HepG2 (cell line): ENCODE results near the gene TUBB4A. TPM values are rescaled to one million over a fixed set of nuclear protein-coding genes. Genes with fewer than 3 reads are reported as not detected.
A peak's percentile ranks its signal among the peaks of the same experiment; 100 is the strongest.

ENCODE experiments used
- BRCA1 ChIP-seq: sonication (generic); formaldehyde crosslinking; IDR thresholded peaks from 2 replicates; pipeline ENCODE4 v1.4.0; 2020; ENCODE audit warnings: missing genetic modification reagents
- HDAC1 ChIP-seq: sonication (generic); formaldehyde crosslinking; IDR thresholded peaks from 2 replicates; pipeline ENCODE4 v1.5.1; 2020; ENCODE audit warnings: mild to moderate bottlenecking, missing genetic modification reagents
- HNRNPL ChIP-seq: fragments of 200-400 bp; formaldehyde crosslinking; IDR thresholded peaks from 2 replicates; pipeline ENCODE4 v1.6.1; 2017; ENCODE audit warnings: mild to moderate bottlenecking, low read depth, low read length
- ISX ChIP-seq: sonication (generic); formaldehyde crosslinking; conservative IDR thresholded peaks from 2 replicates; pipeline ENCODE4 v1.5.0; 2020; ENCODE audit warnings: missing genetic modification reagents
- KAT7 ChIP-seq: IDR thresholded peaks from 2 replicates; pipeline ENCODE4 v1.6.1; 2018; ENCODE audit warnings: borderline replicate concordance, missing compliant biosample characterization
- RARG ChIP-seq: sonication (generic); formaldehyde crosslinking; IDR thresholded peaks from 2 replicates; pipeline ENCODE4 v1.4.0; 2020; ENCODE audit warnings: low read depth, mild to moderate bottlenecking, missing genetic modification reagents
- ZMAT3 ChIP-seq: sonication (generic); formaldehyde crosslinking; conservative IDR thresholded peaks from 2 replicates; pipeline ENCODE4 v1.7.0; 2021; ENCODE audit warnings: missing genetic modification reagents
- ZNF782 ChIP-seq: sonication (generic); formaldehyde crosslinking; IDR thresholded peaks from 2 replicates; pipeline ENCODE4 v1.4.0; 2020; ENCODE audit warnings: missing genetic modification reagents, mild to moderate bottlenecking, borderline replicate concordance
- polyA plus RNA-seq, 8 experiments: library from polyadenylated mRNA; depleted of rRNA in 3 of 8; stranded (reverse) in 7 of 8; unstranded in 1 of 8; fragments of >200 nt; fragmentation: Illumina TruSeq in 4 of 8; extraction: Trizol in 4 of 8; gene quantifications; 2 replicates each; pipeline versions ENCODE4 v1.2.1 to v1.2.3, GENCODE V29; 2011 to 2016; ENCODE audit warnings: low read depth in 4 of 8, missing spikeins in 1 of 8, mixed read lengths in 1 of 8; ENCODE audit not compliant: insufficient read depth in 1 of 8
- total RNA-seq, 5 experiments: library from RNA; depleted of rRNA; stranded (reverse); fragments of >200 nt; fragmentation: Illumina TruSeq; extraction: Trizol; gene quantifications; 2 replicates each; pipeline ENCODE4 v1.2.3, GENCODE V29; 2016; ENCODE audit warnings: low read depth in 1 of 5
- TF ChIP-seq, protein P1 (sequence below): IDR thresholded peaks from 2 replicates; pipeline ENCODE4 v1.6.1; 2016; ENCODE audit warnings: missing compliant biosample characterization, missing genetic modification reagents, borderline replicate concordance
- TF ChIP-seq, protein P2 (sequence below): sonication (generic); formaldehyde crosslinking; IDR thresholded peaks from 2 replicates; pipeline ENCODE4 v1.4.0; 2020; ENCODE audit warnings: missing genetic modification reagents
- TF ChIP-seq, protein P3 (sequence below): sonication (generic); formaldehyde crosslinking; IDR thresholded peaks from 2 replicates; pipeline ENCODE4 v1.8.1; 2023; ENCODE audit warnings: mild to moderate bottlenecking, moderate library complexity, missing genetic modification reagents
- TF ChIP-seq, protein P4 (sequence below): sonication (generic); formaldehyde crosslinking; IDR thresholded peaks from 2 replicates; pipeline ENCODE4 v1.4.0; 2020; ENCODE audit warnings: missing genetic modification reagents
- TF ChIP-seq, protein P5 (sequence below): sonication (generic); formaldehyde crosslinking; IDR thresholded peaks from 2 replicates; pipeline ENCODE4 v1.4.0; 2020; ENCODE audit warnings: missing genetic modification reagents
- TF ChIP-seq, protein P6 (sequence below): sonication (generic); formaldehyde crosslinking; IDR thresholded peaks from 2 replicates; pipeline ENCODE4 v1.4.0; 2020; ENCODE audit warnings: missing genetic modification reagents, low read depth, mild to moderate bottlenecking, borderline replicate concordance

Gene TUBB4A
- total and polyA plus RNA-seq, 2 of the 13 experiments (the other 11 are each of a cell fraction or from before 2014, with no cell fraction given): not detected

DNA sequence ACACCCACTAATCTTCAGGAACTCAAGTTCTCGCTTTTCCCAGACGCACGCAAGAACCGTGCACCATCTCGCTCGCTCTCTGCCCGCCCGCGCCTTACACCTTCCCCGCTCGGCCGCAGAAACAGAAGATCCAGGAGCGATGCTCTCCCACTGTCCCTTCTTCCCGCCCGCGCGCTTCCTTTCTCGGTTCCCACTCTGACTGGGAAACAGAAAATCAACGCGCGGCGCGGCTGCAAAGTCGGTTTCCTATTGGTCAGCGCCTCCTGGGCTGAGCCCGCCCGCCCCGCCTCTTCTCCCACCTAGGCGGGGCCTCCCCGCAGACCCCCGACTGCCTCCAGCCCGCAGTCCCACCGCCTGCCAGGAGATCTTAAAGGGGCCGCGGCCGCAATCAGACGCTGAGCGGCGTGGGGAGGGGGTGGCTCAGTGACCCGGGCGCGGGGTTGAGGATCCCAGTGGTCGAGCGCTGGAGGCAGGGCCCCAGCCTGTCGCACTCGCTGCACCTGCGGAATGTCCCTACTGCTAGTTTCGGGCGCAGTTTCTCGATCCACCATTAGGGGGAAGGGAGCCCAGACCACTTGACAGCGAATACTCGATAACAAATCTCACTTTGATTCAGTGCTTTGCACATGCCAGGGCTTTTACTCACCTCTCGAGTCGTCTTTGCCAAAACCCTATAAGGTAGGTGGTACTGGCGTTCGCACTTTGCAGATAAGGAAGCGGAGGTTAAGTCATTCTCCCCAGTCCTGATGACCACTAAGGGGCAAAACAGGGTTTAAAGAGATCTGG is 41.8 kb downstream of the TUBB4A start (continued):
- TF ChIP-seq, protein P1, sequence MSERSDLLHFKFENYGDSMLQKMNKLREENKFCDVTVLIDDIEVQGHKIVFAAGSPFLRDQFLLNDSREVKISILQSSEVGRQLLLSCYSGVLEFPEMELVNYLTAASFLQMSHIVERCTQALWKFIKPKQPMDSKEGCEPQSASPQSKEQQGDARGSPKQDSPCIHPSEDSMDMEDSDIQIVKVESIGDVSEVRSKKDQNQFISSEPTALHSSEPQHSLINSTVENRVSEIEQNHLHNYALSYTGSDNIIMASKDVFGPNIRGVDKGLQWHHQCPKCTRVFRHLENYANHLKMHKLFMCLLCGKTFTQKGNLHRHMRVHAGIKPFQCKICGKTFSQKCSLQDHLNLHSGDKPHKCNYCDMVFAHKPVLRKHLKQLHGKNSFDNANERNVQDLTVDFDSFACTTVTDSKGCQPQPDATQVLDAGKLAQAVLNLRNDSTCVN (CRISPR knock-in tag): no peak
- TF ChIP-seq HNRNPL: no peak
- TF ChIP-seq, protein P2, sequence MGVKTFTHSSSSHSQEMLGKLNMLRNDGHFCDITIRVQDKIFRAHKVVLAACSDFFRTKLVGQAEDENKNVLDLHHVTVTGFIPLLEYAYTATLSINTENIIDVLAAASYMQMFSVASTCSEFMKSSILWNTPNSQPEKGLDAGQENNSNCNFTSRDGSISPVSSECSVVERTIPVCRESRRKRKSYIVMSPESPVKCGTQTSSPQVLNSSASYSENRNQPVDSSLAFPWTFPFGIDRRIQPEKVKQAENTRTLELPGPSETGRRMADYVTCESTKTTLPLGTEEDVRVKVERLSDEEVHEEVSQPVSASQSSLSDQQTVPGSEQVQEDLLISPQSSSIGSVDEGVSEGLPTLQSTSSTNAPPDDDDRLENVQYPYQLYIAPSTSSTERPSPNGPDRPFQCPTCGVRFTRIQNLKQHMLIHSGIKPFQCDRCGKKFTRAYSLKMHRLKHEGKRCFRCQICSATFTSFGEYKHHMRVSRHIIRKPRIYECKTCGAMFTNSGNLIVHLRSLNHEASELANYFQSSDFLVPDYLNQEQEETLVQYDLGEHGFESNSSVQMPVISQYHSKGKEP: no peak
- peak; percentile 36; the same call in 1 of the 2 replicates for TF ChIP-seq ZNF782 (CRISPR knock-in tag)
- no peak for TF ChIP-seq BRCA1 (CRISPR knock-in tag)
- TF ChIP-seq ZMAT3 (CRISPR knock-in tag): no peak
- TF ChIP-seq, protein P3, sequence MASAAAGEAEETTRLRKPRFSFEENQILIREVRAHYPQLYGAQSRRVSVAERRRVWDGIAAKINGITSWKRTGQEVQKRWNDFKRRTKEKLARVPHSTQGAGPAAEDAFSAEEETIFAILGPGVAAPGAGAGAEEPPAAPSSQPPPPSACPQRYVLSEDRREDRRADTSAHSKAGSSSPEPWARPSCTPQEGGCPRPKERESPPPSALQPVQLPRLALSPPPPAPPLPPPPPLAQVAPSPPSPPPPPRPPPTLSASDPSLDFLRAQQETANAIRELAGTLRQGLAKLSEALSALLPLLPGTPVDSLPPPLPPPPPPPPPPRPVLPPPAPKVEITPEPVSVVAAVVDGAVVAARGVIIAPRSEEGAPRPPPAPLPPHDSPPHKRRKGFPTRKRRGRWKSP (CRISPR knock-in tag): no peak
- TF ChIP-seq KAT7 (CRISPR knock-in tag): peak; percentile 42; the same call in 1 of the 2 replicates
- TF ChIP-seq, protein P4, sequence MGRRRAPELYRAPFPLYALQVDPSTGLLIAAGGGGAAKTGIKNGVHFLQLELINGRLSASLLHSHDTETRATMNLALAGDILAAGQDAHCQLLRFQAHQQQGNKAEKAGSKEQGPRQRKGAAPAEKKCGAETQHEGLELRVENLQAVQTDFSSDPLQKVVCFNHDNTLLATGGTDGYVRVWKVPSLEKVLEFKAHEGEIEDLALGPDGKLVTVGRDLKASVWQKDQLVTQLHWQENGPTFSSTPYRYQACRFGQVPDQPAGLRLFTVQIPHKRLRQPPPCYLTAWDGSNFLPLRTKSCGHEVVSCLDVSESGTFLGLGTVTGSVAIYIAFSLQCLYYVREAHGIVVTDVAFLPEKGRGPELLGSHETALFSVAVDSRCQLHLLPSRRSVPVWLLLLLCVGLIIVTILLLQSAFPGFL (CRISPR knock-in tag): no peak
- TF ChIP-seq, protein P5, sequence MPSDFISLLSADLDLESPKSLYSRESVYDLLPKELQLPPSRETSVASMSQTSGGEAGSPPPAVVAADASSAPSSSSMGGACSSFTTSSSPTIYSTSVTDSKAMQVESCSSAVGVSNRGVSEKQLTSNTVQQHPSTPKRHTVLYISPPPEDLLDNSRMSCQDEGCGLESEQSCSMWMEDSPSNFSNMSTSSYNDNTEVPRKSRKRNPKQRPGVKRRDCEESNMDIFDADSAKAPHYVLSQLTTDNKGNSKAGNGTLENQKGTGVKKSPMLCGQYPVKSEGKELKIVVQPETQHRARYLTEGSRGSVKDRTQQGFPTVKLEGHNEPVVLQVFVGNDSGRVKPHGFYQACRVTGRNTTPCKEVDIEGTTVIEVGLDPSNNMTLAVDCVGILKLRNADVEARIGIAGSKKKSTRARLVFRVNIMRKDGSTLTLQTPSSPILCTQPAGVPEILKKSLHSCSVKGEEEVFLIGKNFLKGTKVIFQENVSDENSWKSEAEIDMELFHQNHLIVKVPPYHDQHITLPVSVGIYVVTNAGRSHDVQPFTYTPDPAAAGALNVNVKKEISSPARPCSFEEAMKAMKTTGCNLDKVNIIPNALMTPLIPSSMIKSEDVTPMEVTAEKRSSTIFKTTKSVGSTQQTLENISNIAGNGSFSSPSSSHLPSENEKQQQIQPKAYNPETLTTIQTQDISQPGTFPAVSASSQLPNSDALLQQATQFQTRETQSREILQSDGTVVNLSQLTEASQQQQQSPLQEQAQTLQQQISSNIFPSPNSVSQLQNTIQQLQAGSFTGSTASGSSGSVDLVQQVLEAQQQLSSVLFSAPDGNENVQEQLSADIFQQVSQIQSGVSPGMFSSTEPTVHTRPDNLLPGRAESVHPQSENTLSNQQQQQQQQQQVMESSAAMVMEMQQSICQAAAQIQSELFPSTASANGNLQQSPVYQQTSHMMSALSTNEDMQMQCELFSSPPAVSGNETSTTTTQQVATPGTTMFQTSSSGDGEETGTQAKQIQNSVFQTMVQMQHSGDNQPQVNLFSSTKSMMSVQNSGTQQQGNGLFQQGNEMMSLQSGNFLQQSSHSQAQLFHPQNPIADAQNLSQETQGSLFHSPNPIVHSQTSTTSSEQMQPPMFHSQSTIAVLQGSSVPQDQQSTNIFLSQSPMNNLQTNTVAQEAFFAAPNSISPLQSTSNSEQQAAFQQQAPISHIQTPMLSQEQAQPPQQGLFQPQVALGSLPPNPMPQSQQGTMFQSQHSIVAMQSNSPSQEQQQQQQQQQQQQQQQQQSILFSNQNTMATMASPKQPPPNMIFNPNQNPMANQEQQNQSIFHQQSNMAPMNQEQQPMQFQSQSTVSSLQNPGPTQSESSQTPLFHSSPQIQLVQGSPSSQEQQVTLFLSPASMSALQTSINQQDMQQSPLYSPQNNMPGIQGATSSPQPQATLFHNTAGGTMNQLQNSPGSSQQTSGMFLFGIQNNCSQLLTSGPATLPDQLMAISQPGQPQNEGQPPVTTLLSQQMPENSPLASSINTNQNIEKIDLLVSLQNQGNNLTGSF (CRISPR knock-in tag): no peak
- TF ChIP-seq ISX (CRISPR knock-in tag): no peak
- TF ChIP-seq RARG (CRISPR knock-in tag): no peak
- peak; percentile 82 for TF ChIP-seq HDAC1 (CRISPR knock-in tag)
- TF ChIP-seq, protein P6, sequence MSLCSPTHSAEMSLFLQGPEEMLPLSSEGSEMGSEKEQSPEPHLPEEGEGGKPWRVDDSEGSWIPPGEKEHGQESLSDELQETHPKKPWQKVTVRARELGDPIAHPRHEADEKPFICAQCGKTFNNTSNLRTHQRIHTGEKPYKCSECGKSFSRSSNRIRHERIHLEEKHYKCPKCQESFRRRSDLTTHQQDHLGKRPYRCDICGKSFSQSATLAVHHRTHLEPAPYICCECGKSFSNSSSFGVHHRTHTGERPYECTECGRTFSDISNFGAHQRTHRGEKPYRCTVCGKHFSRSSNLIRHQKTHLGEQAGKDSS (CRISPR knock-in tag): no peak; the same call in 1 of the 2 replicates
